Tibial nerve (tissue), 3 donors: ENCODE measurements around the gene GPR78.

Experiments used
- POLR2A ChIP-seq, 2 donors: fragments of 450-650 bp; IDR thresholded peaks; one replicate each; pipeline ENCODE4 v1.6.1; 2017; ENCODE audit warnings: antibody characterized with exemption in 2 of 2, mild to moderate bottlenecking in 2 of 2, moderate library complexity in 2 of 2
- TF ChIP-seq, protein P1 (sequence below), 5 experiments: fragments of 200-600 bp in 3 of 5; fragments of 450-650 bp in 2 of 5; sonication (generic) in 3 of 5; IDR thresholded peaks; one replicate each; pipeline ENCODE4 v1.5.1; 2016 to 2019; ENCODE audit warnings: antibody characterized with exemption in 5 of 5, mild to moderate bottlenecking in 3 of 5, moderate library complexity in 2 of 5

DNA sequence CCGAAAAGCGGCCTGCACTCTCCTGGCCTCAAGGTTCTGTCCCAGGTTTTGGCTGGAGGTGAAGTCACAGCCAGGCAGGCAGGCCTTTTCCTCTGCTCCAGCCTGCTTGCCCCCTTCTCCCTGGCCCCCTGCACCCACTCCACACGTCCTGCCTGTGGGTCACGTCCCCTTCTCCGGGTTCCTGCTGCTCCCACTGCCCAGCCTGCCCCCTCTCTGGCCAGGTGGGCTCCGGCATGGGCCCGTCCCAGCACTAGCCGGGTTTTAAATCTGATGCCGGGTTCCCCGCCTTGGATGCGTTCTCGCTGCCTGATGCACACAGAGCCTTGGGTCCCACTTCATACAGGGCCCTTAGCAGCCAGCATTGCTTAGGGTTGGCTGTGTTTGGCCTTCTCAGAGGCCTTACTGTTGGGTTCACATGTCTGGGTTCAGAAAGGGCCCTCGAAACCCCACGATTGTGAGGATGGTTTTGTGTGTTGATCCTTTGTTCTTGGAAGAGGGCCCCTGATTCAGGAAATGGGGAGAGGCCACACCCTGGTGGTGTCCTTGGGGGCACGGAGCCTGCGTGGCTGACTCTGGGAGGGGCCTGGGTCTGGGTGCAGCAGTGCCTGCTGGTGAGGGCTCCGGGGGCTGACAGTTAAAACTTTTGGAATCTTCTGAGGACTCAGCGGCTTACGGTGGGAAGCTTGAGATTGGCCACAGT, 18.3 kb downstream of the GPR78 start:
- TF ChIP-seq, protein P1, sequence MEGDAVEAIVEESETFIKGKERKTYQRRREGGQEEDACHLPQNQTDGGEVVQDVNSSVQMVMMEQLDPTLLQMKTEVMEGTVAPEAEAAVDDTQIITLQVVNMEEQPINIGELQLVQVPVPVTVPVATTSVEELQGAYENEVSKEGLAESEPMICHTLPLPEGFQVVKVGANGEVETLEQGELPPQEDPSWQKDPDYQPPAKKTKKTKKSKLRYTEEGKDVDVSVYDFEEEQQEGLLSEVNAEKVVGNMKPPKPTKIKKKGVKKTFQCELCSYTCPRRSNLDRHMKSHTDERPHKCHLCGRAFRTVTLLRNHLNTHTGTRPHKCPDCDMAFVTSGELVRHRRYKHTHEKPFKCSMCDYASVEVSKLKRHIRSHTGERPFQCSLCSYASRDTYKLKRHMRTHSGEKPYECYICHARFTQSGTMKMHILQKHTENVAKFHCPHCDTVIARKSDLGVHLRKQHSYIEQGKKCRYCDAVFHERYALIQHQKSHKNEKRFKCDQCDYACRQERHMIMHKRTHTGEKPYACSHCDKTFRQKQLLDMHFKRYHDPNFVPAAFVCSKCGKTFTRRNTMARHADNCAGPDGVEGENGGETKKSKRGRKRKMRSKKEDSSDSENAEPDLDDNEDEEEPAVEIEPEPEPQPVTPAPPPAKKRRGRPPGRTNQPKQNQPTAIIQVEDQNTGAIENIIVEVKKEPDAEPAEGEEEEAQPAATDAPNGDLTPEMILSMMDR (IDR thresholded peaks at IDR 0.05), result no peak
- no peak for TF ChIP-seq POLR2A (IDR thresholded peaks at IDR 0.05)
